Neural cell (in vitro differentiated cells): Measurements from ENCODE around the gene HIVEP1.

ENCODE experiments used
- EP300 ChIP-seq: fragments of 450-650 bp; conservative IDR thresholded peaks from 2 replicates; pipeline ENCODE4 v1.6.1; 2014; ENCODE audit warnings: antibody characterized with exemption, mild to moderate bottlenecking, moderate library complexity; ENCODE audit not compliant: poor library complexity, severe bottlenecking
- EZH2 ChIP-seq: fragments of 200-600, 300-800 bp; shearing (Covaris generic), sonication (generic); IDR thresholded peaks from 2 replicates; pipeline ENCODE4 v1.6.1; 2014; ENCODE audit warnings: antibody characterized with exemption, low read length, borderline replicate concordance, mild to moderate bottlenecking; ENCODE audit not compliant: insufficient read depth, poor library complexity, severe bottlenecking
- RAD21 ChIP-seq: fragments of 450-650 bp; conservative IDR thresholded peaks from 2 replicates; pipeline ENCODE4 v1.6.1; 2014; ENCODE audit warnings: antibody characterized with exemption, mild to moderate bottlenecking, moderate library complexity
- TAF1 ChIP-seq: IDR thresholded peaks from 2 replicates; pipeline ENCODE4 v1.6.1; 2012; ENCODE audit warnings: low read depth
- TF ChIP-seq, protein P1 (sequence below): fragments of 450-650 bp; IDR thresholded peaks from 2 replicates; pipeline ENCODE4 v1.5.1; 2014; ENCODE audit warnings: antibody characterized with exemption, mild to moderate bottlenecking, moderate library complexity; ENCODE audit not compliant: poor library complexity, severe bottlenecking

- TF ChIP-seq, protein P1, sequence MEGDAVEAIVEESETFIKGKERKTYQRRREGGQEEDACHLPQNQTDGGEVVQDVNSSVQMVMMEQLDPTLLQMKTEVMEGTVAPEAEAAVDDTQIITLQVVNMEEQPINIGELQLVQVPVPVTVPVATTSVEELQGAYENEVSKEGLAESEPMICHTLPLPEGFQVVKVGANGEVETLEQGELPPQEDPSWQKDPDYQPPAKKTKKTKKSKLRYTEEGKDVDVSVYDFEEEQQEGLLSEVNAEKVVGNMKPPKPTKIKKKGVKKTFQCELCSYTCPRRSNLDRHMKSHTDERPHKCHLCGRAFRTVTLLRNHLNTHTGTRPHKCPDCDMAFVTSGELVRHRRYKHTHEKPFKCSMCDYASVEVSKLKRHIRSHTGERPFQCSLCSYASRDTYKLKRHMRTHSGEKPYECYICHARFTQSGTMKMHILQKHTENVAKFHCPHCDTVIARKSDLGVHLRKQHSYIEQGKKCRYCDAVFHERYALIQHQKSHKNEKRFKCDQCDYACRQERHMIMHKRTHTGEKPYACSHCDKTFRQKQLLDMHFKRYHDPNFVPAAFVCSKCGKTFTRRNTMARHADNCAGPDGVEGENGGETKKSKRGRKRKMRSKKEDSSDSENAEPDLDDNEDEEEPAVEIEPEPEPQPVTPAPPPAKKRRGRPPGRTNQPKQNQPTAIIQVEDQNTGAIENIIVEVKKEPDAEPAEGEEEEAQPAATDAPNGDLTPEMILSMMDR = no peak
- TF ChIP-seq TAF1 (no peak), EZH2 (no peak), EP300 (no peak), RAD21 (no peak)
Measured at GRCh38 chr6:11976489-11976888, 35.6 kb upstream of the HIVEP1 start.
